Cardiac fibroblast (primary cell): ENCODE data around the gene TGFB2.
A peak's percentile ranks its signal among the peaks of the same experiment; 100 is the strongest.

Source experiments
- DNase-seq, 2 donors: peaks; one replicate each; pipeline versions ENCODE4 v3.0.0 to v3.0.0-alpha.2; 2010; ENCODE audit warnings: low read depth in 2 of 2
- H3K4me3 ChIP-seq, 2 donors: replicated peaks in 1 of 2; 1 replicate in 1 of 2; 2 replicates in 1 of 2; pipeline ENCODE4 v1.5.1; 2011; ENCODE audit warnings: low read depth in 2 of 2, low read length in 2 of 2, mild to moderate bottlenecking in 2 of 2, moderate library complexity in 1 of 2
- TF ChIP-seq, protein P1 (sequence below): IDR thresholded peaks from one replicate; pipeline ENCODE4 v1.5.1; 2011; ENCODE audit warnings: low read depth, mild to moderate bottlenecking, low read length, inconsistent platforms

TGFB2 gene

DNA sequence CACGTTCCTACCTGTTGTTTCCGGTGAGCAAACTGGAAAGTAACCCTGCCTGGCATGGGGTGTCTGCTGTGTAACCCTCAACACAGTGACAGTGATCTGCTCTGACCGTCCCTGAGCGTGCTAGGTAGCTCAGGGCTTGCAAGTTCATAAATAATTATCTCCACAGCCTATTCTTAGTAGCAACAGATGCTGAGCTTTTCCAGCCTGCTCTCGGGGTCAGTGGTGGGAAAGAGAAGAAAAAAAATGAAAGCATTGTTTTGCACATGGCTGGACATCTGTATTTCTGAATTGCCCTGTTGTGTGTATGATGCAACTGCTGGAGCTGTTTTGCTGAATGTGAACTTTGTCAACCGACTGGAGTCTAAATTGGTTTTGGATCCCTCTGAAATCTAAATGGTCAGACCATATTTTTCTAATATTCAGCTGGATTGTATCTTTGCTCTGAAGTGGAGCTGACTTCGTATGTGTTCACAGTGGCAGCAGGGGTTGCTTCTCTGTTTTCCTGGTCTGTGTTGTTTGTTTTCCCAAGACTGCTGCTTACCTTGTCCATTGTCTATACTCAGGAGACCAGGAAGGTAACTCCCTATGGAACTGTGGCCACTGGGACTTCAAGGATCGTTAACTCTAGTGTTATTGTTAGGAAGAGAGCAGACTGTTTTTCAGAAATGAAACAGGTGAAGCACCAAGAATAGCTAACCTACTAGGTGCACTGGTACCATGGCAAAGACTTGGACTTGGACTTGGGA is 27.0 kb downstream of the TGFB2 start:
- TF ChIP-seq, protein P1, sequence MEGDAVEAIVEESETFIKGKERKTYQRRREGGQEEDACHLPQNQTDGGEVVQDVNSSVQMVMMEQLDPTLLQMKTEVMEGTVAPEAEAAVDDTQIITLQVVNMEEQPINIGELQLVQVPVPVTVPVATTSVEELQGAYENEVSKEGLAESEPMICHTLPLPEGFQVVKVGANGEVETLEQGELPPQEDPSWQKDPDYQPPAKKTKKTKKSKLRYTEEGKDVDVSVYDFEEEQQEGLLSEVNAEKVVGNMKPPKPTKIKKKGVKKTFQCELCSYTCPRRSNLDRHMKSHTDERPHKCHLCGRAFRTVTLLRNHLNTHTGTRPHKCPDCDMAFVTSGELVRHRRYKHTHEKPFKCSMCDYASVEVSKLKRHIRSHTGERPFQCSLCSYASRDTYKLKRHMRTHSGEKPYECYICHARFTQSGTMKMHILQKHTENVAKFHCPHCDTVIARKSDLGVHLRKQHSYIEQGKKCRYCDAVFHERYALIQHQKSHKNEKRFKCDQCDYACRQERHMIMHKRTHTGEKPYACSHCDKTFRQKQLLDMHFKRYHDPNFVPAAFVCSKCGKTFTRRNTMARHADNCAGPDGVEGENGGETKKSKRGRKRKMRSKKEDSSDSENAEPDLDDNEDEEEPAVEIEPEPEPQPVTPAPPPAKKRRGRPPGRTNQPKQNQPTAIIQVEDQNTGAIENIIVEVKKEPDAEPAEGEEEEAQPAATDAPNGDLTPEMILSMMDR = no peak
- DNase-seq = peak; percentile 71 to 73
- no peak overlapping the region for H3K4me3 ChIP-seq

DNA sequence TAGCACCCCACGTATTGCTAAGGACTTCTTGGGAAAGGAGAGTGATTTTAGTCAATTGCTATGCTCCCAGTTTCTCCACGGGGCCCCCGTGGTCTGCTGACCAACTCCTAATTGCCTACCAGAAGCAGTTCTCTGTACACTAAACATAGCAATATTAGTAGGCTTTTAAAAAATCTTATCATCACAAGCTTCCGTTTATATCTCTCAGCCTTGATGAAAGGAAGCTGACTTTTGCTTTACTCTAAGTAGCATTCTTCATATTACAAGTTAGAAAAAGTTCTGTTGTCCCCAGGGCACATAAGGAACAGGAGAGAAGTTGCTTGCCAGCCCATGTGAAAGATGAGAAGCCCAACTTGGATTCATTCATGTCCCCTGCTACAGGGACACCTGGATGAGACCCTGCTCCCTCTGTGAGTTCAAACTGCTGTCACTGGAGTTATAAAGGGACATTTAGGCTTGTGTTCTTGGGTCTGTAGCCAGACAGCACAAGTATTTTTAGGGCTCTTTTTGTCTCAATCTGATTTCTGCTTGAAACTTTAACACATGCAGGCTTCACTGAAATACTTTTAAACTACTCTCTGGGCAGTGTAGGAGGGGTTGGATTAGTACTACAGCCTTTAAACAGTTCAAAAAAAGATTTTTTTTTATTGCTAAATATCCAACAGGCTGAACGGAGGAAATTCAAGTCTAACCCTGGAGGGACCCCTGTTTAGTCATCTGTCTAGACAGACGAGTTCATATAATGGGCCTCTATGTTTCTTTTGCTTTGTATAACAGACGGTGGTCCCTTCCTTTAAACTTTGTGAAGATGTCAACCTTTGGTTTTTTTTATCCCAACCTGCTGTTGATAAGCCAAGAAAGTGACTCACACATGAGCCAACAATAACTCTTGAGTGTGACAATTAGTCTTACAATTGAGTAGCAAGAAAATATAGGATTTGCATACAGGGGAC is 29.5 kb downstream of the TGFB2 start:
- peak in 1 of 2 donors; percentile 73 for DNase-seq
- TF ChIP-seq, protein P1 = no peak

DNA sequence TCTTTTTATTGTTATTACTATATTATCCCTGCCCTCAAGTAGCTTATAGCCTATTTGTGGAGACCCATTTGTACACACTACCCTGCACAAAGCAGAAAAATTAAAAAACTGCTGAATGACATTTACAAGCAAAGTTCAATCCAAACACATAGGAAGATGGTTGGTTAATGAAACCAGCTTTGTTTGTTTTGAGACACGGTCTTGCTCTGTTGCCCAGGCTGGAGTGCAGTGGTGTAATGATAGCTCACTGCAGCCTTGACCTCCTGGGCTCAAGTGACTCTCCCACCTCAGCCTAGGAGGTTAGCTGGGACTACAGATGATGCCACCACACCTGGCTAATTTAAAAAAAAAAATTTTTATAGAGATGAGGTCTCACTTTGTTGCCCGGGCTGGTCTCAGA is 31.6 kb downstream of the TGFB2 start:
- DNase-seq = no peak
- TF ChIP-seq, protein P1 = no peak
- peak overlapping the region in 1 of 2 donors; percentile 14 for H3K4me3 ChIP-seq

More for the DNA sequence above, 29.5 kb downstream of the TGFB2 start:
- H3K4me3 ChIP-seq = no peak overlapping the region

DNA sequence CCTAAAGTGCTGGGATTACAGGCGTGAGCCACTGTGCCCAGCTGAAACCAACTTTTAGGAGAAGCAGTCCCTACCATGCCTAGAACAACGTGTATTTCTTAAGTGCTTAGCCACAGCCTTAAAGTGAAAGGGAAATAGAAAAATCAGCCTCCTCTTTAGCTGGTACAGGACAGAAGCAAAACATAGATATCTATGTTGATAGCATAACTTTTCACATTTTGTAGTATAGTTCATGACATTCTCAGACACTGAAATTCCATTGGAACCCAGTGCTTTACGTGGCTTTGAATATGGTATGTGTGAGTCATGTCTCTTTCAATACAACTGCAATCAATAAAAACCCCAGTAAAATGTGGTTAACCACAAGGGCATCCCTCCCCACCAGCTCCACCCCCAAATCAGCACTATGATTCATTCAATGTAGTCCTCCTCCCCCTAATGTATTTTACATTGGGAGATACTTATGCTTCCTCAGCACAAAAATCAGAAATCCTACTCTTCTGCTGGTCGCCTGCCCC is 32.1 kb downstream of the TGFB2 start:
- H3K4me3 ChIP-seq = peak overlapping the region in 1 of 2 donors; percentile 14
- TF ChIP-seq, protein P1 = no peak
- DNase-seq = peak; percentile 89 to 98

DNA sequence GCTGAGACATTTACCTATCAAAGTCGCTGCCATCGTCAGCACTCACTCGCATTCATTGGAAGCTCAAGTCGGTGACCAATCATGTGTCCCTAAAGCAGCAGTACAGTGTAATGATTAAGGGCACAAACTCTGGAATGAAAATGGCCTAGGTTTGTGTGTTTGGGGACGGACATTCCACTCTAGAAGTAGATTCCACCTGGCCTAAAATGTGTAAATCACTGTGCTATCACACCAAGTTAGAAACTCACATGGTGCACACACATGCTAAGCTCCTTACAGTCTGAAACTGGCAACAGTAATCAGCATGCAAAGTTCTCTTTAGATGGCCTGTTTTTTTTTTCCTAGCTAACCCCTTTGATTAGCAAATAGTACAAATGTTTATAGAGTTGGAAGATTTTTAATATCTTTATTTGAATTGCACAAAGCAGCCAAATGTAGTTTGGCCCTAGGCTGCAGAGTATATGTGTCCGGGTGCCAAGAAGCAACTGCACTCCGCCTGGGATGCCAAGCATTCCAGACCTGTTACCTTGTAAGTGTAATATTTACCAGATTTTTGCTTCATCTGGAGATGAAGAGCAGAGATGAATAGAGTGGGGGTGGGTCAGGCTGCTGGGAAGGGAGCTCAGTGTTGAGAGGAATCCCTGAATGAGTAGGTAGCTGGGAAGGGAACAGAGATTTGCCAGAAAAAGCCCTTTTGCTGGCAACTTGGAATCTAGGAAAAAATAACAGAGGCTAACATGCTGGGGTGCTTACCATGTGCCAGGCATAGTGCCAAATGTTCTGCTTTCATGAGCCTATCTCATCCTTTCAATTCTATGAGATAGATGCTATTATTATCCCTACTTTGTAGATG is 35.2 kb downstream of the TGFB2 start:
- peak; percentile 76 to 83 for DNase-seq
- TF ChIP-seq, protein P1 = no peak
- no peak overlapping the region for H3K4me3 ChIP-seq

DNA sequence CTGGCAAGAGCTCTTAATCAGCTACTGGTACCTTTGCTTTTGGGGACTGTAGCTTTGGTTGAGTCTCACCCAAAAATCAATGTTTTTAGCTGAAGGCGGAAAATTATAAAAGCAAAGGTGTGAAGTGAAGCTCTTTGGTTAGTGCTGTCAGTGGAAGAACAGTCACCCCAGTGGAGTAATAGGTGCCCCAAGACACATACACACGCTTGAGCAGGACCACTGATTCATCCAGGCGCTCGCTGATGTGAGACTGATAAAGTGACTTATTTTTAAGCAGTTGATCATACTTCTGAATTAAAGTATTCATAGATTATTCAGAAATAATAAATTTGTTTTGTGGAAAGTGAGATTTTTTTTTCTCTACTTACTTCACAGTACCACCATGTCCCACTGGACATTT is 37.1 kb downstream of the TGFB2 start:
- TF ChIP-seq, protein P1 = no peak
- no peak for DNase-seq
- H3K4me3 ChIP-seq = no peak overlapping the region
